Prostate gland (tissue), 2 donors: ENCODE data around the gene ATF5. TPM values are rescaled to one million over a fixed set of nuclear protein-coding genes. Genes with fewer than 3 reads are reported as not detected.

Source experiments
- DNase-seq: peaks from one replicate; pipeline ENCODE4 v3.0.0-alpha.2; 2019; ENCODE audit warnings: low spot score
- H3K27ac ChIP-seq, 2 donors: fragments of 200-600 bp; sonication (generic); 2 replicates each; pipeline ENCODE4 v1.5.1; 2017 to 2019
- H3K27me3 ChIP-seq: fragments of 200-600 bp; sonication (generic); replicated peaks from 2 replicates; pipeline ENCODE4 v1.5.1; 2019; ENCODE audit not compliant: insufficient read depth
- H3K36me3 ChIP-seq, 2 donors: fragments of 200-600 bp; sonication (generic); 1 replicate in 1 of 2; 2 replicates in 1 of 2; pipeline versions ENCODE4 v1.5.1 to v1.8.1; 2017 to 2019
- H3K4me1 ChIP-seq: fragments of 200-600 bp; sonication (generic); replicated peaks from 2 replicates; pipeline ENCODE4 v1.5.1; 2019
- H3K4me3 ChIP-seq, 2 donors: fragments of 200-600 bp; sonication (generic); 2 replicates each; pipeline ENCODE4 v1.5.1; 2017 to 2019
- H3K9me3 ChIP-seq: fragments of 200-600 bp; sonication (generic); 2 replicates; pipeline ENCODE4 v1.5.1; 2017
- CTCF ChIP-seq, 4 experiments: fragments of 200-600 bp in 2 of 4; fragments of 450-650 bp in 2 of 4; sonication (generic) in 2 of 4; IDR thresholded peaks; 1 replicate in 3 of 4; 2 replicates in 1 of 4; pipeline ENCODE4 v1.5.1; 2016 to 2019; ENCODE audit warnings: antibody characterized with exemption in 4 of 4, mild to moderate bottlenecking in 2 of 4, moderate library complexity in 2 of 4
- POLR2A ChIP-seq: fragments of 450-650 bp; IDR thresholded peaks from one replicate; pipeline ENCODE4 v1.6.1; 2016; ENCODE audit warnings: antibody characterized with exemption, mild to moderate bottlenecking
- POLR2AphosphoS5 ChIP-seq: sonication (generic); formaldehyde crosslinking; IDR thresholded peaks from one replicate; pipeline ENCODE4 v1.6.1; 2017; ENCODE audit warnings: antibody characterized with exemption
- WGBS: methylation state at CpG from one replicate; pipeline ENCODE4 v1.1.5; 2018; 5-methylcytosine and 5-hydroxymethylcytosine counted together
- intact Hi-C: fragments of 100-400 bp; cut with DNase I; formaldehyde crosslinking; loops from one replicate; pipeline ENCODE4 v1.14.2; 2022
- total RNA-seq, 2 donors: library from RNA; depleted of rRNA; stranded (reverse); fragments of >200 nt; gene quantifications; one replicate each; pipeline ENCODE4 v1.1.0, GENCODE V29; 2016

ATF5 gene
- total RNA-seq, 2 donors from 2014 or later = 14.0 to 16.4 TPM

DNA sequence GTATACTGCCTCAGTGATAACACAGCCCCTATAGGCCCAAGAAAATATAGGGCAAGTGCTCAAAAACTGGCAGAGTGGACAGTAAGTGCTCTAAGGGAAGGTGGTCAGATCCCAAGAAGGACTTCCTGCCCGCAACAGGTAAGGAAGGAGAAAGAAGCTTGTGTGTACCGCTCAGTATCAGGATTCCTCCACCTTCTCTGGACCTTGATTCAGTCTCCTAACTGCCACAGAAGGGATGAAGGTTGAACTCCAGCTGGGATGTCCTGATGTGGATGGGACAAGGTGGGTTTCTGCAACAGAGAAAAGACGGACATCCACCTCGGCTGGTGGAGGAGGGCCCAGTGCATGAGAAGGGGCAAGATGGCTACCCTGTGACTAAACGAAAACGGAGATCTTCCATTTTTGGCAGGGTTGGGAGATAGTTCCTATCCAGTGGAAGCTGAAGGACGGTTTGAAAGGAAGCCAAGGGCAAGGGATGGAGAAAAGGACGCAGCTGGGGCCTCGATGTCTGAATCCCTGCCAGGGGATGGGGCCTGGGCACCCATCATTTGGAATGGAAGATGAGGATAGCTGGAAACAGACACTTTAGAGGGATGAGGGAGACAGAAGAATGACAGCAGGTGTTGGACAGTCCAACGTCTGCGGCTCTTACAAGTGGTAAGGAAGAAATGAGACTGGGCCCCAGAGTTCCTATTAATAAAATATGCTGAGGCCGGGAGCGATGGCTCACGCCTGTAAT is 1.3 kb upstream of the ATF5 start:
- H3K27ac ChIP-seq = no peak overlapping the region
- peaks cover 12% of the 10 kb centered on the region for H3K4me1 ChIP-seq
- intact Hi-C loops = no loop called here
- no peaks in the 10 kb centered on the region for H3K9me3 ChIP-seq
- H3K36me3 ChIP-seq = no peaks in the 10 kb centered on the region
- H3K4me3 ChIP-seq = no peak overlapping the region
- no peaks in the 10 kb centered on the region for H3K27me3 ChIP-seq
- TF ChIP-seq POLR2A (no peak), POLR2AphosphoS5 (no peak), CTCF (IDR thresholded peaks at IDR 0.05) (no peak)
- WGBS = 83% methylated on average over 14 of the region's 14 CpGs
- no peak for DNase-seq

DNA sequence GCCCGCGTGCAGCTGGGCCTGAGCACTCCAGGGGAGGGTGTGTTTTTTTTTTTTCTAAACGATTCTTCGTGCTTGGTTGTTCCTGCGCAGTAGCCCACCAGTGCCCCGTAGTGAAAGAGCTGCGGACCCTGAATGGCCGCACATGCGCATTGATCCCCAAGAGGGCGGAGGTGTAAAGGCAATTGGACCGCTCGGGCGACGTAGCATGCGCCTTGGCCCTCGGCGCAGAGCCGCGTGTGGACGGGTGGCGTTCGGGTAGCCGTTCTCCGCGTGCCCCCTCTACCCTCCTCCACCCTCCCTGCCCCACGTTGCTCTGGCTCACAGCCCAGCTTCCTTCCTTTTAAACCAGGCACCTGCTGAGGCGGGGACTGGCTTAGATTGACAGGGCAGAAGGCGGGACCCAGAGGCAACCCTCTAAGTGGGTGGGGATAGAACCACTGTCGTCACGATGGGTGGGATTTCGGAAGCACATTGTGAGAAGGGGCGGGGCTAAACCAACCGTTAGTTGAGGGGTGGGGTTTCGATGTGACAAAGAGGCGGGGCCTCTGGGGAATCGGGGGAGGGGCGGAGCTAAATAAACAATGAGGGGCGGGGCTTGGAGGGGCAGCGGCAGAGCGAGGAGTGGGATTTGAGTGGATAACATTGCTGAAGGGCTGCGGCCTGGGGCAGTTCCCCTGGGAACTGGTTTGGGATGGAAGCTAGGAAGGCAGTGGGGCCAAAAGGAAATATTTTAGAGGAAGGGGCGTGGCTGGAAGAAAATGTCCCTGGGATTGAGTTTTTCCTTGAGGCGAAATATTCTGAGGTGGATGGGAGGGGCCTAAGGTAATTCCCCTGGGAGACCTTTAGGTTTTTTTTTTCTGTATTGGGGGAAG is 842 bp downstream of the ATF5 start:
- 3% methylated on average over 43 of the region's 43 CpGs for WGBS

DNA sequence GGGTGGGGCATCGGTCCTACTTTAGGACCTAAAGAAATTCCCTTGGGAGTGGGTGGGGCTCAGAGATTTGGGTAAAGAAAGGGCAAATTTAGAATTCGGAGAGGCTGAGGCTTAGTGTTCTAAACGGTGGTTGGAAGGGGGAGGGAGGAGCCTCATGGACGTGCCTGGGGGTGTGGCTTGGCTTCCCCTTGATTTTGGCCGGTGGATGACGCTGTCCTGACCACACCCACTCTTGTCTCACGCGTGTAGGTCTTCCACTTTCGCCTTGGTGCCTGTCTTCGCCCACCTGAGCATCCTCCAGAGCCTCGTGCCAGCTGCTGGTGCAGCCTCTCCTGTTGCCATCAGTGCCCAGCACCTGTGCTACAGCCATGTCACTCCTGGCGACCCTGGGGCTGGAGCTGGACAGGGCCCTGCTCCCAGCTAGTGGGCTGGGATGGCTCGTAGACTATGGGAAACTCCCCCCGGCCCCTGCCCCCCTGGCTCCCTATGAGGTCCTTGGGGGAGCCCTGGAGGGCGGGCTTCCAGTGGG is 1.5 kb downstream of the ATF5 start:
- H3K4me1 ChIP-seq = peaks cover 12% of the 10 kb centered on the region
- H3K36me3 ChIP-seq = no peaks in the 10 kb centered on the region
- no peak overlapping the region for H3K4me3 ChIP-seq
- no peaks in the 10 kb centered on the region for H3K9me3 ChIP-seq
- WGBS = 59% methylated on average over 15 of the region's 15 CpGs
- H3K27me3 ChIP-seq = no peaks in the 10 kb centered on the region
- DNase-seq = no peak
- intact Hi-C loops = loop anchor here (10.0 kb wide), 2 partner anchors 94 to 204 kb away; partner anchors contain the start of genes VRK3 and ZNF473
- H3K27ac ChIP-seq = peak overlapping the region in 1 of 2 donors; percentile 91
- TF ChIP-seq POLR2A = no peak
- TF ChIP-seq CTCF (IDR thresholded peaks at IDR 0.05) = no peak
- TF ChIP-seq POLR2AphosphoS5 = no peak

More for the DNA sequence above, 842 bp downstream of the ATF5 start:
- Histone ChIP-seq H3K4me1 (peaks cover 12% of the 10 kb centered on the region), H3K27ac (peak overlapping the region; percentile 91 to 92), H3K9me3 (no peaks in the 10 kb centered on the region), H3K4me3 (peak overlapping the region; percentile 85 to 92), H3K36me3 (no peaks in the 10 kb centered on the region), H3K27me3 (no peaks in the 10 kb centered on the region)
- peak; percentile 85 for DNase-seq
- intact Hi-C loops = loop anchor here (10.0 kb wide), 2 partner anchors 95 to 205 kb away; partner anchors contain the start of genes VRK3 and ZNF473
- TF ChIP-seq POLR2AphosphoS5 = peak; percentile 76
- TF ChIP-seq CTCF (IDR thresholded peaks at IDR 0.05) = peak in 2 of 4 experiments; percentile 16 to 33
- TF ChIP-seq POLR2A = peak; percentile 38

GRCh38 chr19:49931293-49932040 is 2.5 kb downstream of the ATF5 start:
- Histone ChIP-seq H3K27me3 (no peaks in the 10 kb centered on the region), H3K27ac (no peak overlapping the region), H3K36me3 (no peaks in the 10 kb centered on the region), H3K4me3 (no peak overlapping the region), H3K4me1 (peaks cover 12% of the 10 kb centered on the region), H3K9me3 (no peaks in the 10 kb centered on the region)
- no peak for DNase-seq
- WGBS = 91% methylated on average over 7 of the region's 7 CpGs
- intact Hi-C loops = loop anchor here (10.0 kb wide), 2 partner anchors 93 to 203 kb away; partner anchors contain the start of genes VRK3 and ZNF473
- TF ChIP-seq POLR2A (no peak), CTCF (IDR thresholded peaks at IDR 0.05) (no peak), POLR2AphosphoS5 (no peak)
